HepG2 (cell line): ENCODE data around the gene ZMIZ1. TPM values are rescaled to one million over a fixed set of nuclear protein-coding genes. Genes with fewer than 3 reads are reported as not detected.

Experiments
- CENPX ChIP-seq: sonication (generic); formaldehyde crosslinking; IDR thresholded peaks from 2 replicates; pipeline ENCODE4 v1.9.0; 2021; ENCODE audit warnings: mild to moderate bottlenecking, missing genetic modification reagents, moderate library complexity
- GABPB1 ChIP-seq: IDR thresholded peaks from 2 replicates; pipeline ENCODE4 v1.6.1; 2016; ENCODE audit warnings: mild to moderate bottlenecking, missing genetic modification reagents, moderate library complexity, missing compliant biosample characterization
- IKZF5 ChIP-seq: IDR thresholded peaks from 2 replicates; pipeline ENCODE4 v1.6.1; 2018; ENCODE audit warnings: missing genetic modification reagents, mild to moderate bottlenecking, missing compliant biosample characterization
- NR1H2 ChIP-seq: sonication (generic); formaldehyde crosslinking; IDR thresholded peaks from 2 replicates; pipeline ENCODE4 v1.8.1; 2022; ENCODE audit warnings: low read depth, missing genetic modification reagents, borderline replicate concordance
- ZNF503 ChIP-seq: sonication (generic); formaldehyde crosslinking; IDR thresholded peaks from 2 replicates; pipeline ENCODE4 v1.4.0; 2020; ENCODE audit warnings: missing genetic modification reagents
- ZNF687 ChIP-seq: sonication (generic); formaldehyde crosslinking; IDR thresholded peaks from 2 replicates; pipeline ENCODE4 v1.5.1; 2020; ENCODE audit warnings: mild to moderate bottlenecking, missing genetic modification reagents, moderate library complexity
- ZNF709 ChIP-seq: sonication (generic); formaldehyde crosslinking; IDR thresholded peaks from 2 replicates; pipeline ENCODE4 v1.5.0; 2020; ENCODE audit warnings: mild to moderate bottlenecking, missing genetic modification reagents
- ZSCAN22 ChIP-seq: sonication (generic); formaldehyde crosslinking; IDR thresholded peaks from 2 replicates; pipeline ENCODE4 v1.4.0; 2020; ENCODE audit warnings: mild to moderate bottlenecking, missing genetic modification reagents
- ZSCAN29 ChIP-seq: sonication (generic); formaldehyde crosslinking; conservative IDR thresholded peaks from 2 replicates; pipeline ENCODE4 v1.4.0; 2020; ENCODE audit warnings: mild to moderate bottlenecking, missing genetic modification reagents
- polyA plus RNA-seq, 8 experiments: library from polyadenylated mRNA; depleted of rRNA in 3 of 8; stranded (reverse) in 7 of 8; unstranded in 1 of 8; fragments of >200 nt; fragmentation: Illumina TruSeq in 4 of 8; extraction: Trizol in 4 of 8; gene quantifications; 2 replicates each; pipeline versions ENCODE4 v1.2.1 to v1.2.3, GENCODE V29; 2011 to 2016; ENCODE audit warnings: low read depth in 4 of 8, missing spikeins in 1 of 8, mixed read lengths in 1 of 8; ENCODE audit not compliant: insufficient read depth in 1 of 8
- total RNA-seq, 5 experiments: library from RNA; depleted of rRNA; stranded (reverse); fragments of >200 nt; fragmentation: Illumina TruSeq; extraction: Trizol; gene quantifications; 2 replicates each; pipeline ENCODE4 v1.2.3, GENCODE V29; 2016; ENCODE audit warnings: low read depth in 1 of 5
- TF ChIP-seq, protein P1 (sequence below), 2 experiments: sonication (generic) in 1 of 2; formaldehyde crosslinking in 1 of 2; IDR thresholded peaks; 2 replicates each; pipeline versions ENCODE4 v1.4.0 to v1.6.1; 2016 to 2020; ENCODE audit warnings: borderline replicate concordance in 1 of 2, low read depth in 1 of 2, mild to moderate bottlenecking in 1 of 2, missing genetic modification reagents in 1 of 2
- TF ChIP-seq, protein P2 (sequence below): sonication (generic); formaldehyde crosslinking; IDR thresholded peaks from 2 replicates; pipeline ENCODE4 v1.8.0; 2022; ENCODE audit warnings: mild to moderate bottlenecking, missing genetic modification reagents, borderline replicate concordance
- TF ChIP-seq, protein P3 (sequence below): sonication (generic); formaldehyde crosslinking; IDR thresholded peaks from 2 replicates; pipeline ENCODE4 v1.4.0; 2020; ENCODE audit warnings: missing genetic modification reagents, borderline replicate concordance

Gene ZMIZ1
- total and polyA plus RNA-seq, 2 of the 13 experiments (the other 11 are each of a cell fraction or from before 2014, with no cell fraction given): 5.3 to 10.2 TPM

GRCh38 chr10:79127151-79127961 is 58.6 kb downstream of the ZMIZ1 start (continued):
- TF ChIP-seq, protein P1, sequence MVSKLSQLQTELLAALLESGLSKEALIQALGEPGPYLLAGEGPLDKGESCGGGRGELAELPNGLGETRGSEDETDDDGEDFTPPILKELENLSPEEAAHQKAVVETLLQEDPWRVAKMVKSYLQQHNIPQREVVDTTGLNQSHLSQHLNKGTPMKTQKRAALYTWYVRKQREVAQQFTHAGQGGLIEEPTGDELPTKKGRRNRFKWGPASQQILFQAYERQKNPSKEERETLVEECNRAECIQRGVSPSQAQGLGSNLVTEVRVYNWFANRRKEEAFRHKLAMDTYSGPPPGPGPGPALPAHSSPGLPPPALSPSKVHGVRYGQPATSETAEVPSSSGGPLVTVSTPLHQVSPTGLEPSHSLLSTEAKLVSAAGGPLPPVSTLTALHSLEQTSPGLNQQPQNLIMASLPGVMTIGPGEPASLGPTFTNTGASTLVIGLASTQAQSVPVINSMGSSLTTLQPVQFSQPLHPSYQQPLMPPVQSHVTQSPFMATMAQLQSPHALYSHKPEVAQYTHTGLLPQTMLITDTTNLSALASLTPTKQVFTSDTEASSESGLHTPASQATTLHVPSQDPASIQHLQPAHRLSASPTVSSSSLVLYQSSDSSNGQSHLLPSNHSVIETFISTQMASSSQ (IDR thresholded peaks at IDR 0.05; ENCODE audit: low read depth): no peak
- TF ChIP-seq, protein P1 (CRISPR knock-in tag; IDR thresholded peaks at IDR 0.05; ENCODE audit: borderline replicate concordance): peak; percentile 40; the same call in 1 of the 2 replicates
- TF ChIP-seq ZNF709 (CRISPR knock-in tag) (no peak), ZSCAN29 (CRISPR knock-in tag) (peak; percentile 72; the same call in 1 of the 2 replicates), NR1H2 (CRISPR knock-in tag) (no peak), ZNF503 (no peak), IKZF5 (CRISPR knock-in tag) (no peak), GABPB1 (CRISPR knock-in tag) (peak; percentile 25; the same call in 1 of the 2 replicates), CENPX (CRISPR knock-in tag) (no peak), ZSCAN22 (CRISPR knock-in tag) (0 out of 2 replicates have a peak, but pooled peaks have one; percentile 29), ZNF687 (CRISPR knock-in tag) (peak; percentile 93)
- TF ChIP-seq, protein P2, sequence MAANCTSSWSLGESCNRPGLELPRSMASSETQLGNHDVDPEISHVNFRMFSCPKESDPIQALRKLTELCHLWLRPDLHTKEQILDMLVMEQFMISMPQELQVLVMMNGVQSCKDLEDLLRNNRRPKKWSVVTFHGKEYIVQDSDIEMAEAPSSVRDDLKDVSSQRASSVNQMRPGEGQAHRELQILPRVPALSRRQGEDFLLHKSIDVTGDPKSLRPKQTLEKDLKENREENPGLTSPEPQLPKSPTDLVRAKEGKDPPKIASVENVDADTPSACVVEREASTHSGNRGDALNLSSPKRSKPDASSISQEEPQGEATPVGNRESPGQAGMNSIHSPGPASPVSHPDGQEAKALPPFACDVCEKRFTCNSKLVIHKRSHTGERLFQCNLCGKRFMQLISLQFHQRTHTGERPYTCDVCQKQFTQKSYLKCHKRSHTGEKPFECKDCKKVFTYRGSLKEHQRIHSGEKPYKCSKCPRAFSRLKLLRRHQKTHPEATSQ (CRISPR knock-in tag): no peak
- TF ChIP-seq, protein P3, sequence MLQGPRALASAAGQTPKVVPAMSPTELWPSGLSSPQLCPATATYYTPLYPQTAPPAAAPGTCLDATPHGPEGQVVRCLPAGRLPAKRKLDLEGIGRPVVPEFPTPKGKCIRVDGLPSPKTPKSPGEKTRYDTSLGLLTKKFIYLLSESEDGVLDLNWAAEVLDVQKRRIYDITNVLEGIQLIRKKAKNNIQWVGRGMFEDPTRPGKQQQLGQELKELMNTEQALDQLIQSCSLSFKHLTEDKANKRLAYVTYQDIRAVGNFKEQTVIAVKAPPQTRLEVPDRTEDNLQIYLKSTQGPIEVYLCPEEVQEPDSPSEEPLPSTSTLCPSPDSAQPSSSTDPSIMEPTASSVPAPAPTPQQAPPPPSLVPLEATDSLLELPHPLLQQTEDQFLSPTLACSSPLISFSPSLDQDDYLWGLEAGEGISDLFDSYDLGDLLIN (CRISPR knock-in tag): no peak
